NCI-H128 (cell line): Measurements from ENCODE around the gene APOB.

Source experiments
- DNase-seq: peaks from one replicate; lab custom pipeline; 2025; ENCODE audit not compliant: unreplicated experiment; lab: John Stamatoyannopoulos, UW

Gene APOB

DNA sequence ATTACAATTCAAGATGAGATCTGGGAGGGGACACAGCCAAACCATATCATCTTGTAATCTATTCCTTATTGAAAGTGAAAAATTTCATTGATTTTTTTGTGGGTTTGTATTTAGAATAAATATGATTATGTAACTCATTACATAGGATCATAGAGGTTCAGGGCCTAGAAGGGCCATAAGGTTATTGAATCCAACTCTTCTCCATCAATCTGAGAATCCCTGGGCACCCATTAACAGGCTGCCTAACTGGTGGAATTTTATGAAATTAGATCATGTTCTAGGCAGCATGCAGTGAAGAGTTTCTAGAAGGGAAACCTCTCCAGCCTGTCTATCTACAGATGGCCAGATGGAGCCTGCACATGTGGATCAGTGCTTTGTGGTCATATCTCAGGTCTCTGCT lies 6.3 kb upstream of the APOB start:
- no peak for DNase-seq

DNA sequence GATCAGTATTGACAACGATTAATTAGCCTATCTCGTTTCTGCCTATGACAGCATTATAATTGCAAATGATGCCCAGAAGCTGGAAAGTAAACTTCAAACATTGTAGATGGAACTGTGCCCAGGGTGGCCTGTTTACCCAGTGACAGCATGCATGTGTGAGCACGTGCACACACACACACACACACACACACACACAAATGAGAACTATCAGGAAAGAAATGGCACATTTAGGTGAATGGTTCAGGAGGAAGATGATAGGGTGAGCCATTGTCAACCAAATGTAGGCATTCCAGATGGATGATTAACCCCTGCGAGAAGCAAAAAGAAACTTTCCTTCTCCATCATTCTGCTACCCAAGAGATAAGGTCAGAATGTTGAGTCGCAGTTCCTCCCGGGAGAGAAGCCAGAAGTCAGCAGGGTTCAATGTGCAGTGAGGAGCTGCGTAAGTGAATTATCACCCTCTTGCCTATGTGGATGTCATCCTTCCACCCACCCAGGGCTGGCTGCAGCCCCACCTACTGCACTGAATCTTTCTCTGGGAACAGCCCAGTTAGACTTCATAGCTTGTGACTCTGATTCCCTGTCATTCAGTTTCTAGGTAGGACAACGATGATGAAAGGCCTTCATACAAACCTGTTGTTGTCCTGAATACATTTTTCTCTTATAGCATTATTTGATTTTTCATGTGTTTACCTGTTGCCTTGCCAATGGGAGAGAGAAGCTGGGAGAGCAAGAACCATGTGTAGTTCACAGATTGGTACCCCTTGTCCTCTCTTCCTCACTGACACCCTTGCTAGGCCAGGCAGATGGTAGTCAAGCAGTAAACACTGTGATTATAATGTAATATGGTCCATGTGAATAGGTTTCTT lies 3.5 kb upstream of the APOB start:
- DNase-seq: no peak

DNA sequence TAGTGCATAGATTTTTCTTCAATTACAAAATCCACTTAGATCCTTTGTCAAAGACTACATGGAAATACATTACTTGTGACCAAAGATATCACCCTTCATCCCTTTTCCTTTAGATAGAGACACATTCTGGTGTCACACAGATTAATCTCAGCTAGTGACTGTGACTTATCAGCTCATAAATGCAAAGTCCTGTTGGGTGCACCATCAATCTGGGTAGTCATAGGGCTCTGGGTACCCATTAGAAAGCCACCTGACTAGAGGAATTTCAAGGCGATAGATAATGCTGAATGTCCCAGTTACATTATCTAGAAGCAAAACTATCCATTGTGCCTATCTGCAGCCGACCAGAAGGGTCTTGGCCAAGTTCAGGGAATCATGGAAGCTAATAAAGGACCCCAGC lies 2.6 kb upstream of the APOB start:
- no peak for DNase-seq

DNA sequence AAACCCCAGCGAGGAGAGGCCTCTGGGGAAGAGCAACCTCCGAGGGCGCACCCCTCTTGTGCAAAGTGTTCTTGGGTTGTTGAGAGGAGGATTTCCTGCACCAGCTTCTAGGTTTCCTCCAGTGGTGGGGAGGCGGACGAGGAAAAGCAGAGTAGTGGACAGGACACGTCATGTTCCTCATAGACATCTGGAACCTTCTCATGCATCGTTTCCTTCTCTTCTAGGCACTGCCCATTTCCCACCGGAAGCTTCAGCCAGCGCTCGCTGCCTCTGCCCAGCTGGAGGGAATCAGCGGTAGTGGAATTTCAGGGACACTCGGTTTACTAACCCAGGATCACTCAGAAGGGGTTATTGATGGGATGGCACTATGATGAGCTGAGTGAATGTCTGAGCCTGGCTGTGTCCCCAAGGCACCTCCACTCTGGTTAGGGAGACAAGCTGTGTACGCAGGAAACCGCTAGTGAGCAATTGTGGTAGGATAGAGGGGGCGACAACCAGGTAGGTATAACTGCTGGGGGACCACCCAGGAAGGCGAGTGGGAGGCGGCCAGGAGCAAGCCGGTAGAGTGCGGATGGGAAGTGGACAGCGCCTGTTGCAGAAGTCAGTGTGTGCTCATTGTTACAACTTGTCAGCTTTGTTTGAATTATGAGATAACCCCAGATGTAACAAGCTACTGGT lies 960 bp upstream of the APOB start:
- no peak for DNase-seq

DNA sequence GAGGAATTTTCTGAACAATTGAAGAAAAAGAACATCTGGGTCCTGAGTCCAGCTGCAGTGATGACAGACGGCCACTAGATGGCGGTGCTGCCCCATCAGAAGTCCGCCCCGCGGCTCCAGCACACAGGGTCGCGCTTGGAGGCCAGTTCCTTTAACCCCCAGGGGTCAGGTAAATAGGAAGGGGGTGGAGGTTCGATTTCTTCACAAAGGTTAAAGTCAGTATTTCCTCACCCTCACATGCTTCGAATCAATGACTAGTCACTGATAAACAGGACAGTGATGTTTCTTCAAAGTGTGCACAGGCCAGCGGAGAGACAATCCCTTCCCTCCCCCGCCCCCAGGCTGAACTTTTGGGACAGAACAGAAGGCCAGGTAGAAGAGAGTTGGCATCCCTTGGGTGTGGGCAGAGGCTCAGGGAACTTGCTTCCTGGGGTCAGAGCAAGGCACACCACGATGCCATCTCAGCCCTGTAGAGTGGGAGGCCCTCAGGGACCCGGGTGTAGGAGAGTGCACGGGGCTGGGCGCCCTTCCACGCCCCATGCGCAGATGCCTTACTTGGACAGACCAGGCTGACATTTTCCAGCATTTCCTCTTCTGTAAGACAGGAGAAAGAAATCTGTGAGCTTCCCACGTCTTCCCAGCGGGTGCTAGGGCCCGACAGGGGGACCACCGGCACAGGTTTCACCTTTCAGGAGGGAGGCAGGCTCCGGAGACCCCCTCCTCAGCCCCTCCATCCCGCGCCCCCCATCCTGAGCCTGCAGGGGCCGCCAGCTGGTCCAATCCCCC lies 722 bp downstream of the APOB start:
- no peak for DNase-seq

DNA sequence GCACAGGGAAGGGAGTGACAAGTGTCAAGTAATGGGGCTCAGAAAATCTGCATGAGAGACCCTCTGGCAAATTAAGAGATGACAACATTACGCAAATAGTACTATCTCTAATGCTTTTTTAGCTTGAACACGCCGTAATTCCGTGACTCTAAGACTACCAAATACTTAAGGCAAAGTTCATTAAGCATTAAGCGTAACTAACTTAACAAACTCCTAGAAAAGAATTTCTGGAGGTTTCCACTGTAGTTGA lies 1.2 kb downstream of the APOB start:
- no peak for DNase-seq

DNA sequence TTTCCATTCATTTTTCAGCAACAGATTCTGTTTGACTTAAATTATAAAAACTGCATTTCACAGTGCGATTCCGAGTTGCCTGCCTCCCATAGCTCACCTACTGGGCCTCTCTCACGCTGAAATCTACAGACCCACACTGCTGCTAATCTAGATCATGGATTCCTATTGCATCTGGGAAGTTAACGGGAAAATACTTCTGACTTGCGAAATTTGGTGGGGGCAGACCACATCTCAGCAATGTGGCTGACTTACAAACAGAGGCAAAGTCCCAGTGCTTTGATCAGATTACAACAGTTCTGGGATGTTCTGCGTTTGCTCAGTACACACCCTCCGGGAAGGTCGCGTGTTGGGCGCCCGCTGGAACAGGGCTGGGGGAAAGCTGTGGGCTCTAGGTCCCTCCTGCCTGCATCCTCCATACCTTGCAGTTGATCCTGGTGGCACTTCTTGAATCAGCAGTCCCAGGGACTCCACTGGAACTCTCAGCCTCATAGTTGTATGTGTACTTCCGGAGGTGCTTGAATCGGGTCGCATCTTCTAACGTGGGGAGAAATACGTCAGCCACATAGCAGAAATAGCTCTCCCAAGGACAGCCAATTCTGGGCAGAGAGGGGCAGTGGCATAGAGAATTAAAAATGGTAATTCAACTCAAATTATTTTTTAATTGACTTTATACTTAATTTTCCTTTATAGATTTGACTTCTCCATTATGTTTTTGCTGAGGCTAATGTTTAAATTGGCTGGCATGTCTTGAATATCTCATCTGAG lies 1.7 kb downstream of the APOB start:
- DNase-seq: no peak

DNA sequence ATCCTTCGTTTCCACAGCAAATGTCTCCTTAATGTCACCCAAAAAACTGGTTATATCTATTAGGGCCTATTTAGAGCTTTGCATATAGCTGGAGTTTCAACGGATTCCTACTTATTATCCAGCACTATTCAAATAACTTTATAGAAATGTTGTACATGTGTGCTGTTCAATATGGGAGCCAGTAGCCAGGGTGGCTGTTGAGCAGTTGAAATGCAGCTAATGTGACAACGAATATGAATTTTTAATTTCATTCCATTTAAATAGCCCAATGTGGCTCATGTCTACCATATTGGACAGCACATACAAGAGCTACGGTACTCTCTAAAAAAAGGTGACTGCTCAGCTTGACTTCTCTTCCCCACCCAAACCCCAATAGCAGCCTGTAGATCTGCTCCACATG lies 2.4 kb downstream of the APOB start:
- no peak for DNase-seq

DNA sequence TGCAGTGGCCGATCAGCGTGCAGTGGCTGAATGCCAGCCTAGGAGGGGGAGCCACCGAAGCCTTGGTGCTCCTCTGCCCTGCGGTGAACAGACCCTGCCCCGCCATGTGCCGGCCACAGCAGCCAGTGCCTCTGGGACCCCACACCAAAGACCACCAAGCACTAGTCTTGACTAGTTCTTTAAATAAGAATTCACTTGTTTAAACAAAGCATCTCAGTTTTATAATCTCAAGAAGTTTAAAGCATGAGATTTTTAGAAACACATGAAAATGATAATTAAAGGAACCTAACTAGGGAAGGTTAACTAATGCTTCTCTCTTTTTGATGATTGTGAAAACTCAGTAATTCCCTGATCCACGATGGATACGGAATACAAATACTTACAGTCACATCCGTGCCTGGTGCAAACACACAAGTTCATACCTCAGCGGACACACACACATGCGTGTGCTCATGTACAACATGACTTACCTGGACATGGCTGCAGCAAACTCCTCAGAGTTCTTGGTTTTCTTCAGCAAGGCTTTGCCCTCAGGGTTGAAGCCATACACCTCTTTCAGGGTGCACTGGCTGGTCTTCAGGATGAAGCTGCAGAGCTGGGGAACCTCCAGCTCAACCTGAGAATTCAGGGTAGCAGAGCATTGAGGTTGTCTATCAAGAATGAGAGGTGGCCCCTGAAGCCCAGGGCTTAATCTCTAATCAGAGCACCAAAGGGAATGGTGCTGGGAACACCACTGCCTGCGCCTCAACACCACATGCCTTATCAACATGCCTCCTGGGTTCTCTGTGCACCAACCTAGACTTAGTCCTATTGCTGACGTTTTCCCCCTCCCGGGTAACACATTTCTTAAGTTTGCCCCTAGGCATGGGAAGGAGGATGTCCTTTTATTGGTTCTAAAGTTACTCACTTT lies 3.1 kb downstream of the APOB start:
- DNase-seq: no peak

DNA sequence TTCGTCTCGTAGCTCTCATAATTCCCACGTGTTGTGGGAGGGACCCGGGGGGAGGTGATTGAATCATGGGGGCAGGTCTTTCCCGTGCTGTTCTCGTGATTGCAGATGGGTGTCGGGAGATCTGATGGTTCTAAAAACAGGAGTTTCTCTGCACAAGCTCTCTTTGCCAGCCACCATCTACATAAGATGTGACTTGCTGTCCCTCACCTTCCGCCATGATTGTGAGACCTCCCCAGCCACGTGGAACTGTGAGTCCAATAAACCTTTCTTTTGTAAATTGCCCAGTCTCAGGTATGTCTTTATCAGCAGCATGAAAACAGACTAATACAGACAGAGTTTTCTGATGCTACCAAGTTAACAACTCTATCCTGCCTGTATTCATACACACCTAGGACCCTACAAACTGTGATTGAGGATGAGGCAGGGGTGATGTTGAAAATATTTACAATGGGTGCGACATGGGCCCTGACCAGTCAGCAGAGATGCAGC lies 3.9 kb downstream of the APOB start:
- DNase-seq: no peak

DNA sequence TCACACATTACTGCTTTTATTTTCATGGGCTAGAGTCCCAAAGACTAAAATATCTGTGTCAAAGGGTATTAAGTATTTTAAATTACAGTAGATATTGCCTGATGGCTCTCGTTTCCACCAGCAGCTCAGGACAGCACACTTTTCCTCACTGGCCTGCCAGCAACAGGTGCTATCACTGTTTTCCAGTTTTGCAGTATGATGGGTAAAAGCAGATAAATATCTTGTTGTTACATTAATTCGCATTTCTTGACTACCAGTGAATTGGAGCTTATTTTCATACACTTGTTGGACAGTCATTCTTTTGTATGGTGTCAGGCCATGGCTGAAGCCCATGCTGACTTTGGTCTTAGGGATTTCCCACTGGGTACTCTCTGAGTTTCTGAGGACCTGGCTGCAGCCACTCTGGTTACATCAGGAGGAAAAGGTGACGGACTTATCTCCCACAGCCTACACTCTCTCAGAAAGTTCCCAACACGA lies 4.8 kb downstream of the APOB start:
- DNase-seq: no peak

DNA sequence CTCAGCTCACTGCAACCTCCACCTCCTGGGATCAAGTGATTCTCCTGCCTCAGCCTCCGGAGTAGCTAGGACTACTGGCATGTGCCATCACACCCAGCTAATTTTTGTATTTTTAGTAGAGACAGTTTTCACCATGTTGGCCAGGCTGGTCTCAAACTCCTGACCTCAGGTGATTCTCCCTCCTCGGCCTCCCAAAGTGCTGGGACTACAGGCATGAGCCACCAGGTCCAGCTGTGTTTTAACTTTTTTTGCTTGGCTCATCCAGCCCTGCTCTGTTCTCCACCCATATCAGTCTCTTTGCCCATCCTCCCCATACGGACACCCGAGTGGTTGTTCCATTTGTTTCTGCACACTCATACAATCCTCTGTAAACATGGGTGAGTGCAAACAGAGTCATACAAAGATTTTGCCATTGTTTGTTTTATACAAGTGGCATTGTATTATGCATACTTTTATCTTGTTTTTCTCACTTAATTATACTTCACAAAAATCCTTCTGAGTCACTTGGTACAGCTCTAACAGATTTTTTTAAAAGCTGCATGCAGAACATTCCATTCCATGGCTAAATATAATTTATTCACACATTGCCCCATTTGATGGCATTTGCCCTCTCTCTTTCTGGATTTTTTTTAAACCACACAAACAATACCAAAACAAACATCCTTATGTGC lies 5.3 kb downstream of the APOB start:
- no peak for DNase-seq

DNA sequence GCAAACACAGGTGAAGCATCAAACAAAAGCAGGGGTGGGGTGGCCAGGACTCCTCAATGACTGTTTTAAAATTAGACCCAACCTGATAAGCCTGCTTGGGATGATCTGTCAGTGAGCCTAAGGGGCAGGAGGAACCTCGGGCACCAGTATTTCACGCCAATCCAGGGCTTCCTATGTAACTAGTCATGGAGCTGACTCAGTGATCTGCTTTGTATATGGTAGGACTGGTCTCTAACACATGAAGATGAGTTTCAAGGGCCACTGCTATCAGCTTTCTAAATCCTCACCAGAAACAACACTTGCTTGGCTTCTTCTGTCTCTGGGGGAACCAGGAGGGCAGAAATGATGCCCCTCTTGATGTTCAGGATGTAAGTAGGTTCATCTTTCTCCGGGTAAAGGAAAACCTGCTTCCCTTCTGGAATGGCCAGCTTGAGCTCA lies 6.2 kb downstream of the APOB start:
- no peak for DNase-seq

DNA sequence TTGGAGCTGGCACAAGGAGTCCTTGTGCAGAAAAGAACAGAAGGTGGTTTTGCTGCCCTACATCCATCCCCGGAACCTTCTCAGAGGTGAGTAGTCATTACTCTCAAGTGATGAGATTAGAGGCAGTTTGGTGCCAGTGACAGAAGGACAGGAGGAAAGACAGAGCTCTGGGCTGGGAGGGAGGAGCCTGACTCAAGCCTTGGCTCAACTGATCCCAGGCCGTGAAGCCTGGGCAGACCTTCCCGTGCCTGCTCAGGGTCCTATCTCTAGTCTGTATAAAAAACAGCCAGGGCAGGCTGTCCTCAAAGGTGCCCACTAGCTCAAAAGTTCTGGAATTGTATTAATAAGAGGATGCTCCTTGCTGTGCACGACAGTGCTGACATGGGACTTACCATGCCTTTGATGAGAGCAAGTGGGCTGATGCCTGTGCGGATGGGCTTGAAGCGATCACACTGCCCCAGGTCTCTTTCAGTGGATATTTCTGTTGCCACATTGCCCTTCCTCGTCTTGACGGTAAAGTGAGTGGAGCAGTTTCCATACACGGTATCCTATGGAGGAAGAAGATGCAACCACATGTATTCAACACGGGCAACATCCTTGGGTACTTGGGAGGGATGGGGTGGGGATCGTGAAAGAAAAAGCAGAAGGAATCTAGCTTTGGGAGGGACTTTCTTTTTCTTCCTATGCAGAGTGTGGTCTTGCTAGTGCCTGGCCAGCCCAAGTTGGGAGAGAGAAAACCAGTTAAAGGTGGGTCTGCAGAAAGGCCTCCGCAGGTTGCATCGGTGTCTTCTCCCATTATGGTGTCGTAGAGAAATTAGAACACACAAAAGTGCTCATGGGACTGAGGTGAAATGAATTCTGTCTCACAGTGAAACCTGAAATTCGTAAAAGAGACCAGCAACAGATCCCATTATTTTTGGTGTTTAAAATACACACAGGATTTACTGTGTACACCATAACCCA lies 6.9 kb downstream of the APOB start:
- no peak for DNase-seq

DNA sequence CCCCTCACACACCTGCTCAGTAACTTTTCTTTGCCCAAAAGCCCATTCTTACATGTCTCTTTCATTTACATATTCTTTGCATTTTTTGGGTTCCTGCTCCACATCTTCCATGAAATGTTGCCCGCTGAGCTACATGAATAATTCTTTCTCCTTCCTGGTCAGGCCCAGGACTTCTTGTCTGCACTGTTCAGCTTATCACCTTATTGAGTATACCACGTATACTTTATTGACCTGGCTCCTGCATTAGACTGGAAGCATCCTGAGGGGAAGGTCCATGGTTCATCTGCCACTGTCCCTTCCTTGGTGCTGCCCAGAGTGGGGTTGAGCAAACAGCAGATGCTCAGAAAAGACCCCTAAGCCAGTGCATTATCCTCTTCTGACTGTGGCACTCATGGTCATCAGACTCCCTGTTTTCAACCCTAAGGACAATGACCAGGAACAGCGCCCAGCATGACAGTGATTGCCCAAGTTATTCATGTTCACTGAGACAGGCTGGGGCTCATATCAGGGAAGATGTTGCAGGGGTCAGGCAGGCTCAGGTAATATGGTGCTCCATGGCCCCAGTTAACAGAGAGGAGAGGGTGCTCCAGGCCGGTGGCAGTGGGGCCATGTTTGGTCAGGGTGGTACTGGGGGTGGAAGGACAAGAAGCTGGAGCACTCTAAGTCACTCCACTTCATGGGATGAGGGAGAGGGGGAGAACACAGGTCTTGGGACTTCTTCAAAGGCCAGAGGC lies 7.7 kb downstream of the APOB start:
- DNase-seq: no peak

DNA sequence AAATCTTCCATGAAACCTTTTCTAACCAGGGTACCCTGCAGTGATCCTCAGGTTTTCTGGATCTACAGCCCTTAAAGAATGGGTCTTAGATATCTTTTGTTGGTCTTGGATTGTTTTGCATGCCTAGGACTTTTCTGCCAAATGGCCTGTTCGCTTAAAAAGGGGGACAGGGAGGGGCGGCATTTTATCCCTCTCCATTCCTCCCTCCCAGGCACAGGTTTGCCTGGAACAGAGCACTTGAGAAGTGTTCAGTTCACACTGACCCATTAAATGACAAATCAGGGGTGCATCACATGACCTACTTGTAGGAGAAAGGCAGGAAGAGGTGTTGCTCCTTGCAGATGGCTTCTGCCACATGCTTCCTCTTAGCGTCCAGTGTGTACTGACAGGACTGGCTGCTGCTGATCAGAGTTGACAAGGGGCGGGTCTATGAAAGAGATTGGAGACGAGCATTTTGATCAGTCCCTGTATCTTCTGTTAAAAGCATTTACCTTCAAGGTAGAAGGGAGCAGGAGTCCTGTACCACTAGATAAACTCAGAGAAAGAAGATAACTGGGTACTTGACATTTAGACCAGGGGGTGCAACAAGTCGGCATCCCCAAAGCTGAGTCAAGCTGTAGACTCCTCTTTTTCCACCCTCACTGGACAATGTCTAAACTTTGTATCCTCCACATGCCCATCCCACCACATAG lies 8.4 kb downstream of the APOB start:
- DNase-seq: no peak

DNA sequence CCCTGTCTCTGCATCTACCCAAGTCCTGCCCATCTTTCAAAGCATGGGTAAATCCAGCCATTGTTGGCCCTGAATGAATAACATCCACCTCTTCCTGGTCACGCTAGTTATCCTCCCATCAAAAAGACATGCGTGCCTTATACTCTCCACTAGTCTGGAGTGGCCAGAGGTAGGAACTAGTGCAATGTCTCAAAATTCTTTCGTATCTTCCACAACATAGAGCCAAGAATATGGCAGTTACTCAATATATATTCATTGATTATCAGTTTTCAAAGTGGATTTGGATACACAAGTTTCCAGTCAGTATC lies 8.9 kb downstream of the APOB start:
- DNase-seq: no peak
